Hepatocyte (in vitro differentiated cells): Measurements from ENCODE around the gene IRF7. TPM values are rescaled to one million over a fixed set of nuclear protein-coding genes. Genes with fewer than 3 reads are reported as not detected.
"Not testable (repeated sequence)": the region's sequence is repeated elsewhere in the genome, so short reads cannot be mapped to it uniquely, and the experiment has no call there.

Source experiments
- DNase-seq: peaks from one replicate; pipeline ENCODE4 v3.0.0-alpha.2; 2016; ENCODE audit warnings: low spot score
- H2AFZ ChIP-seq: fragments of 200-600 bp; sonication (generic); 2 replicates; pipeline ENCODE4 v1.6.0; 2016; ENCODE audit warnings: antibody characterized with exemption, mild to moderate bottlenecking
- H3K27ac ChIP-seq: fragments of 200-600 bp; sonication (generic); 2 replicates; pipeline ENCODE4 v1.5.1; 2016; ENCODE audit warnings: mild to moderate bottlenecking
- H3K27me3 ChIP-seq: fragments of 200-600 bp; sonication (generic); 2 replicates; pipeline ENCODE4 v1.6.1; 2016
- H3K36me3 ChIP-seq: fragments of 200-600 bp; sonication (generic); replicated peaks from 2 replicates; pipeline ENCODE4 v1.5.1; 2016; ENCODE audit warnings: low read depth; ENCODE audit not compliant: insufficient read depth
- H3K4me1 ChIP-seq: fragments of 200-600 bp; sonication (generic); 2 replicates; pipeline ENCODE4 v1.5.1; 2016; ENCODE audit warnings: mild to moderate bottlenecking, moderate library complexity; ENCODE audit not compliant: insufficient read depth
- H3K4me2 ChIP-seq: fragments of 200-600 bp; sonication (generic); 2 replicates; pipeline ENCODE4 v1.6.0; 2016
- H3K4me3 ChIP-seq: fragments of 200-600 bp; sonication (generic); 2 replicates; pipeline ENCODE4 v1.5.1; 2016; ENCODE audit warnings: mild to moderate bottlenecking
- H3K79me2 ChIP-seq: fragments of 200-600 bp; sonication (generic); 2 replicates; pipeline ENCODE4 v1.6.0; 2017; ENCODE audit warnings: mild to moderate bottlenecking
- H3K9me2 ChIP-seq: fragments of 200-600 bp; sonication (generic); replicated peaks from 2 replicates; pipeline ENCODE4 v1.6.0; 2017; ENCODE audit warnings: mild to moderate bottlenecking; ENCODE audit not compliant: insufficient read depth
- H3K9me3 ChIP-seq: fragments of 200-600 bp; sonication (generic); 2 replicates; pipeline ENCODE4 v1.5.1; 2016; ENCODE audit warnings: low read depth, mild to moderate bottlenecking
- H4K20me1 ChIP-seq: fragments of 200-600 bp; sonication (generic); 2 replicates; pipeline ENCODE4 v1.6.0; 2016; ENCODE audit warnings: mild to moderate bottlenecking; ENCODE audit not compliant: insufficient read depth, poor library complexity, severe bottlenecking
- EZH2 ChIP-seq: fragments of 200-600 bp; sonication (generic); IDR thresholded peaks from 2 replicates; pipeline ENCODE4 v1.6.1; 2016; ENCODE audit warnings: antibody characterized with exemption, mild to moderate bottlenecking, borderline replicate concordance
- EZH2phosphoT487 ChIP-seq: fragments of 200-600 bp; sonication (generic); IDR thresholded peaks from one replicate; pipeline ENCODE4 v1.6.1; 2018; ENCODE audit warnings: antibody characterized with exemption, mild to moderate bottlenecking, low read depth, moderate library complexity; ENCODE audit not compliant: unreplicated experiment, severe bottlenecking
- WGBS: methylation state at CpG from one replicate; pipeline ENCODE4 v1.1.6; 2016; ENCODE audit warnings: low lambda C conversion rate; ENCODE audit errors: missing lambda C conversion rate; 5-methylcytosine and 5-hydroxymethylcytosine counted together
- polyA plus RNA-seq: library from polyadenylated mRNA; unstranded; fragments of >200 nt; fragmentation: Nextera tagmentation; extraction: Ambion mirVana; gene quantifications from 2 replicates; pipeline ENCODE4 v1.2.1, GENCODE V29; 2016
- total RNA-seq: library from RNA; depleted of rRNA; stranded (reverse); fragments of >200 nt; gene quantifications from 2 replicates; pipeline ENCODE4 v1.2.3, GENCODE V29; 2014
- TF ChIP-seq, protein P1 (sequence below): fragments of 200-600 bp; sonication (generic); IDR thresholded peaks from 2 replicates; pipeline ENCODE4 v1.5.1; 2016; ENCODE audit warnings: antibody characterized with exemption, mild to moderate bottlenecking; ENCODE audit not compliant: poor library complexity

Gene IRF7
- total and polyA plus RNA-seq, 2 experiments from 2014 or later: 10.4 to 24.6 TPM

- 89% methylated on average over 7 of the region's 7 CpGs for WGBS
- peaks cover 3% of the 10 kb centered on the region for H4K20me1 ChIP-seq
- DNase-seq: no peak
- H3K9me3 ChIP-seq: no peaks in the 10 kb centered on the region
- no peaks in the 10 kb centered on the region for H3K27me3 ChIP-seq
- H2AFZ ChIP-seq: no peak overlapping the region
- no peaks in the 10 kb centered on the region for H3K36me3 ChIP-seq
- no peaks in the 10 kb centered on the region for H3K9me2 ChIP-seq
- no peak overlapping the region for H3K27ac ChIP-seq
- no peak for TF ChIP-seq EZH2phosphoT487
- TF ChIP-seq, protein P1, sequence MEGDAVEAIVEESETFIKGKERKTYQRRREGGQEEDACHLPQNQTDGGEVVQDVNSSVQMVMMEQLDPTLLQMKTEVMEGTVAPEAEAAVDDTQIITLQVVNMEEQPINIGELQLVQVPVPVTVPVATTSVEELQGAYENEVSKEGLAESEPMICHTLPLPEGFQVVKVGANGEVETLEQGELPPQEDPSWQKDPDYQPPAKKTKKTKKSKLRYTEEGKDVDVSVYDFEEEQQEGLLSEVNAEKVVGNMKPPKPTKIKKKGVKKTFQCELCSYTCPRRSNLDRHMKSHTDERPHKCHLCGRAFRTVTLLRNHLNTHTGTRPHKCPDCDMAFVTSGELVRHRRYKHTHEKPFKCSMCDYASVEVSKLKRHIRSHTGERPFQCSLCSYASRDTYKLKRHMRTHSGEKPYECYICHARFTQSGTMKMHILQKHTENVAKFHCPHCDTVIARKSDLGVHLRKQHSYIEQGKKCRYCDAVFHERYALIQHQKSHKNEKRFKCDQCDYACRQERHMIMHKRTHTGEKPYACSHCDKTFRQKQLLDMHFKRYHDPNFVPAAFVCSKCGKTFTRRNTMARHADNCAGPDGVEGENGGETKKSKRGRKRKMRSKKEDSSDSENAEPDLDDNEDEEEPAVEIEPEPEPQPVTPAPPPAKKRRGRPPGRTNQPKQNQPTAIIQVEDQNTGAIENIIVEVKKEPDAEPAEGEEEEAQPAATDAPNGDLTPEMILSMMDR: no peak
- TF ChIP-seq EZH2: no peak
- peaks cover 2% of the 10 kb centered on the region for H3K79me2 ChIP-seq
- peaks cover 9% of the 10 kb centered on the region for H3K4me1 ChIP-seq
- no peak overlapping the region for H3K4me3 ChIP-seq
- H3K4me2 ChIP-seq: no peak overlapping the region
Measured at GRCh38 chr11:656866-657265, 41.1 kb upstream of the IRF7 start.

DNA sequence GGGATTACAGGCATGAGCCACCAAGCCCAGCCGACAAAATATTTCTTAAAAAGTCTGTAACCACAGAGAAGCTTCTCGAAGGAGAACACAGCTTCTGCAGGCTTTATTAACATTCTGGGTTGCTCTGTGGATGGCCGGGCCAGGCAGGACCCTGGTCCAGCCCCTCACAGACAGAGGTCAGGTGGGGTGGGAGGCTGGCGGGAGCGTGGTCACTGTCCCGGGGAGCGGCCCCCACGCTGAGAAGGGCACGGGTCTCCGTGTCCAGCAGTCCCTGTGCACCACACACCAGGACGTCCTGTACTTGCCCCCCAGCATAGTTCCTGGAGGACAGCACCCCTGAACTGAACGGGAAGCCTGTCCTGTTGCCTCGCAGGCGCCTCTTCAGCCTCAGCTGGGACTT, 40.7 kb upstream of the IRF7 start:
- WGBS: 94% methylated on average over 13 of the region's 14 CpGs
- TF ChIP-seq EZH2phosphoT487: no peak
- TF ChIP-seq, protein P1: no peak
- TF ChIP-seq EZH2: no peak
- Histone ChIP-seq H3K36me3 (no peaks in the 10 kb centered on the region), H3K9me2 (no peaks in the 10 kb centered on the region), H4K20me1 (peaks cover 3% of the 10 kb centered on the region), H3K27ac (no peak overlapping the region), H3K4me1 (peaks cover 9% of the 10 kb centered on the region), H2AFZ (no peak overlapping the region), H3K27me3 (no peaks in the 10 kb centered on the region), H3K4me2 (no peak overlapping the region), H3K9me3 (no peaks in the 10 kb centered on the region), H3K4me3 (no peak overlapping the region), H3K79me2 (no peaks in the 10 kb centered on the region)
- DNase-seq: no peak

DNA sequence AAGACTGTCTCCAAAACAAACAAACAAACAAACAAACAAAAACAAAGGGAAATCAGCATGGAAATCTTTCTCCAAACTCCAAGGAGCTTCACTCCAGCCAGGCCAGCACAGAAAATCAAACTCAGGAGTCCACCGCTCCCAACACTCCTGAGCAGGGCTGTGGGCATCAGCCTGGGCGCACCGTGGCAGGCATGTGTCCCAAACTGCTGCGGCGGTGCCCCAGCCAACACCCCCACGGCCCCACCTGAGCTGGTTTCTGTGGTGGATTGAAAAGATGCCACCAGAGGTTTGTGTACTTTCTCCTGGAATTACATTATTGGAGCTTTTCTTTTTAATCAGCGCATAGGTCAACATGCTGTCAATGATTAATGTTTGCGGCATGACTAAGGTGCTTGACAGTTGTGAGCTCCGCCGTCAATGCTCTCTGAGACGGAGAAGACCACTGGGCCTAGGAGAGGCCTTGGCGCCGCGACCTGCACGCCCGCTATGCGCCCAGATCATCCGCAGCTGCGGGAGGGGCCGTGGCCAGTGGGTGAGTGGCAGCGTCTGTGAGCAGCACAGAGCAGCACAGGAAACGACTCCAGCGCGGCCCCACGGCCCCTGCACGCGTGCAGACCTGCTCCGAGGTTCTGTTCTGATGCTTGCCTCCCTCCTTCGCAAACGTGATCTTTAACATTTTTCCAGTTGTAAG, 39.4 kb upstream of the IRF7 start:
- H3K27ac ChIP-seq: no peak overlapping the region
- WGBS: 74% methylated on average over 30 of the region's 30 CpGs
- no peak overlapping the region for H2AFZ ChIP-seq
- H3K79me2 ChIP-seq: no peaks in the 10 kb centered on the region
- H3K27me3 ChIP-seq: no peaks in the 10 kb centered on the region
- H3K36me3 ChIP-seq: no peaks in the 10 kb centered on the region
- no peaks in the 10 kb centered on the region for H3K9me3 ChIP-seq
- TF ChIP-seq, protein P1: no peak
- TF ChIP-seq EZH2 (no peak), EZH2phosphoT487 (no peak)
- H3K4me3 ChIP-seq: no peak overlapping the region
- peaks cover 3% of the 10 kb centered on the region for H4K20me1 ChIP-seq
- DNase-seq: peak; percentile 57
- no peak overlapping the region for H3K4me2 ChIP-seq
- H3K9me2 ChIP-seq: no peaks in the 10 kb centered on the region
- H3K4me1 ChIP-seq: peaks cover 9% of the 10 kb centered on the region

DNA sequence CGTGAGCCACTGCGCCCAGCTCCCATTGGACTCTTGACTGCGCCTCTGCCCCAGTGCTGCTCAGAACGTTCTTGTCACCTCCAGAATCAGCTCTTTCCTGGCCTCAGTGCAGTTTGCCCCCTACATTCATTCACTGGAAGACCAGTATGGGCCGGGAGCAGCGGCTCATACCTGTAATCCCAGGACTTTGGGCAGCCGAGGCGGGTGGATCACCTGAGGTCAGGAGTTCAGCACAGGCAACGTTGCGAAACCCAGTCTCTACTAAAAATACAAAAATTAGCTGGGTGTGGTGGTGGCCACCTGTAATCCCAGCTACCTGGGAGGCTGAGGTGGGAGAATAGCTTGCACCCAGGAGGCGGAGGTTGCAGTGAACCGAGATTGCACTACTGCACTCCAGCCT, 38.7 kb upstream of the IRF7 start:
- not testable (repeated sequence) for H3K27me3 ChIP-seq, H2AFZ ChIP-seq

More for the DNA sequence above, 38.7 kb upstream of the IRF7 start:
- not testable (repeated sequence) for H3K9me3 ChIP-seq, H3K27ac ChIP-seq, H3K79me2 ChIP-seq, H3K36me3 ChIP-seq, H4K20me1 ChIP-seq, DNase-seq, H3K9me2 ChIP-seq, H3K4me1 ChIP-seq, H3K4me2 ChIP-seq, H3K4me3 ChIP-seq
- 79% methylated on average over 12 of the region's 12 CpGs for WGBS
